ENCODE measurements around the gene HELZ. TPM values are rescaled to one million over a fixed set of nuclear protein-coding genes. Genes with fewer than 3 reads are reported as not detected.

HELZ gene
- total and polyA plus RNA-seq, 2 donors (not counting 1 experiment from before 2014, with no cell fraction given) = 10.4 to 97.8 TPM

- Histone ChIP-seq H3K4me3 (ENCODE audit: control extremely low read depth in 1 of 5, extremely low read depth in 1 of 5, insufficient read depth in 1 of 5, low read depth in 2 of 5, low read length in 4 of 5) (no peak overlapping the region), H3K4me2 (replicated peaks; ENCODE audit: low read depth, low read length, poor library complexity, severe bottlenecking) (no peak overlapping the region), H3K79me2 (ENCODE audit: control insufficient read depth, insufficient read depth, low read length) (no peaks in the 10 kb centered on the region), H2AFZ (ENCODE audit: insufficient read depth, low read depth, low read length, poor library complexity, severe bottlenecking) (no peak overlapping the region), H3K27me3 (replicated peaks in 1 of 4; ENCODE audit: control extremely low read depth in 1 of 4, control insufficient read depth in 3 of 4, insufficient read depth in 4 of 4, low read length in 3 of 4) (no peaks in the 10 kb centered on the region), H3K4me1 (ENCODE audit: control insufficient read depth in 2 of 2, insufficient read depth in 2 of 2, low read length in 2 of 2) (no peaks in the 10 kb centered on the region), H4K20me1 (ENCODE audit: control insufficient read depth, insufficient read depth, low read length, poor library complexity, severe bottlenecking) (no peaks in the 10 kb centered on the region), H3K27ac (ENCODE audit: low read length in 2 of 2) (no peak overlapping the region), H3K36me3 (replicated peaks in 1 of 2; ENCODE audit: control extremely low read depth in 1 of 2, control insufficient read depth in 1 of 2, extremely low read depth in 1 of 2, insufficient read depth in 2 of 2, low read length in 1 of 2) (peaks cover 7 to 64% of the 10 kb centered on the region in 2 experiments), H3K9me3 (ENCODE audit: control extremely low read depth in 1 of 3, control insufficient read depth in 2 of 3, insufficient read depth in 1 of 3, low read length in 2 of 3) (peaks cover 2 to 10% (median 2%) of the 10 kb centered on the region in 3 donors), H3K9ac (ENCODE audit: low read length) (no peak overlapping the region)
- no peak overlapping the region for H3K4me3 Mint-ChIP-seq
- H3K4me1 Mint-ChIP-seq = no peaks in the 10 kb centered on the region
- CTCF ChIA-PET = no interaction called here
- no peak for DNase-seq
- no peaks in the 10 kb centered on the region for H3K27me3 Mint-ChIP-seq
- no peak for ATAC-seq (ENCODE audit: low read depth)
- TF ChIP-seq EZH2 (IDR thresholded peaks at IDR 0.05; ENCODE audit: borderline replicate concordance, insufficient read depth, low read depth, low read length, poor library complexity, severe bottlenecking) = no peak
- TF ChIP-seq CTCF (IDR thresholded peaks at IDR 0.05) = no peak
- intact Hi-C loops (cut with micrococcal nuclease) = no loop called here
- no peaks in the 10 kb centered on the region for H3K9me3 Mint-ChIP-seq (ENCODE audit: insufficient read depth)
- no peak overlapping the region for H3K27ac Mint-ChIP-seq
- POLR2A ChIA-PET = no interaction called here
- 100% methylated on average over 1 of the region's 5 CpGs for WGBS (ENCODE audit: insufficient coverage)
These were observed 123.6 kb downstream of the HELZ start for GRCh38 chr17:67121316-67121891.

- no peak overlapping the region for H3K9ac ChIP-seq (ENCODE audit: low read length)
- no CpG with 5 or more reads among the region's 2 CpGs for WGBS (ENCODE audit: insufficient coverage)
- no peaks in the 10 kb centered on the region for H3K79me2 ChIP-seq (ENCODE audit: control insufficient read depth, insufficient read depth, low read length)
- TF ChIP-seq EZH2 (IDR thresholded peaks at IDR 0.05; ENCODE audit: borderline replicate concordance, insufficient read depth, low read depth, low read length, poor library complexity, severe bottlenecking) (no peak), CTCF (IDR thresholded peaks at IDR 0.05) (no peak)
- ChIA-PET CTCF (no interaction called here), POLR2A (no interaction called here)
- no peaks in the 10 kb centered on the region for H3K4me1 Mint-ChIP-seq
- no peaks in the 10 kb centered on the region for H3K27me3 Mint-ChIP-seq
- H3K4me3 Mint-ChIP-seq = no peak overlapping the region
- no peak for ATAC-seq (ENCODE audit: low read depth)
- no peak overlapping the region for H3K4me2 ChIP-seq (replicated peaks; ENCODE audit: low read depth, low read length, poor library complexity, severe bottlenecking)
- H4K20me1 ChIP-seq (ENCODE audit: control insufficient read depth, insufficient read depth, low read length, poor library complexity, severe bottlenecking) = no peaks in the 10 kb centered on the region
- H3K4me3 ChIP-seq (ENCODE audit: control extremely low read depth in 1 of 5, extremely low read depth in 1 of 5, insufficient read depth in 1 of 5, low read depth in 2 of 5, low read length in 4 of 5) = no peak overlapping the region
- no peak overlapping the region for H2AFZ ChIP-seq (ENCODE audit: insufficient read depth, low read depth, low read length, poor library complexity, severe bottlenecking)
- H3K9me3 Mint-ChIP-seq (ENCODE audit: insufficient read depth) = no peaks in the 10 kb centered on the region
- no peaks in the 10 kb centered on the region for H3K4me1 ChIP-seq (ENCODE audit: control insufficient read depth in 2 of 2, insufficient read depth in 2 of 2, low read length in 2 of 2)
- no peak for DNase-seq
- H3K9me3 ChIP-seq (ENCODE audit: control extremely low read depth in 1 of 3, control insufficient read depth in 2 of 3, insufficient read depth in 1 of 3, low read length in 2 of 3) = peaks cover 6 to 10% (median 7%) of the 10 kb centered on the region in 3 donors
- intact Hi-C loops (cut with micrococcal nuclease) = no loop called here
- H3K27ac Mint-ChIP-seq = no peak overlapping the region
- peaks cover 7 to 53% of the 10 kb centered on the region in 2 experiments for H3K36me3 ChIP-seq (replicated peaks in 1 of 2; ENCODE audit: control extremely low read depth in 1 of 2, control insufficient read depth in 1 of 2, extremely low read depth in 1 of 2, insufficient read depth in 2 of 2, low read length in 1 of 2)
- H3K27ac ChIP-seq (ENCODE audit: low read length in 2 of 2) = no peak overlapping the region
- no peaks in the 10 kb centered on the region for H3K27me3 ChIP-seq (replicated peaks in 1 of 4; ENCODE audit: control extremely low read depth in 1 of 4, control insufficient read depth in 3 of 4, insufficient read depth in 4 of 4, low read length in 3 of 4)
These were observed 125.9 kb downstream of the HELZ start for GRCh38 chr17:67119102-67119501.

All from B cell (primary cell).